HG02970 (cell line): ENCODE results near the gene CNOT1.
"Not testable (repeated sequence)": the region's sequence is repeated elsewhere in the genome, so short reads cannot be mapped to it uniquely, and the experiment has no call there.

Experiments used
- ATAC-seq: cut with Tn5 transposase; IDR thresholded peaks from one replicate; pipeline ENCODE4 v1.9.1; 2021; ENCODE audit warnings: mild to moderate bottlenecking, moderate library complexity, moderate number of reproducible peaks; ENCODE audit not compliant: unreplicated experiment, low FRiP score

Gene CNOT1

GRCh38 chr16:58629733-58630640 is at the start of gene CNOT1:
Gene CNOT1 (minus strand): TSS chr16:58629826. CDS start chr16:58599337, 30,489 bp downstream.
- ATAC-seq = peak; percentile 91

- ATAC-seq = no peak
Observed at GRCh38 chr16:58678716-58679115, 49.1 kb upstream of the CNOT1 start.

- no peak for ATAC-seq
Observed at GRCh38 chr16:58678269-58678668, 48.6 kb upstream of the CNOT1 start.

GRCh38 chr16:58670946-58671583 is 41.4 kb upstream of the CNOT1 start:
- ATAC-seq = no peak

- ATAC-seq = no peak
Observed at GRCh38 chr16:58670177-58670576, 40.6 kb upstream of the CNOT1 start.

GRCh38 chr16:58665200-58665599 is 35.6 kb upstream of the CNOT1 start:
- no peak for ATAC-seq

GRCh38 chr16:58661199-58661830 is 31.7 kb upstream of the CNOT1 start:
- no peak for ATAC-seq

GRCh38 chr16:58659911-58660310 is 30.3 kb upstream of the CNOT1 start:
- not testable (repeated sequence) for ATAC-seq

- ATAC-seq = no peak
Observed at GRCh38 chr16:58658796-58659211, 29.2 kb upstream of the CNOT1 start.

- no peak for ATAC-seq
Observed at GRCh38 chr16:58656899-58657298, 27.3 kb upstream of the CNOT1 start.

GRCh38 chr16:58655215-58655596 is 25.6 kb upstream of the CNOT1 start:
- ATAC-seq = no peak

- ATAC-seq = no peak
Observed at GRCh38 chr16:58654560-58655214, 25.1 kb upstream of the CNOT1 start.

GRCh38 chr16:58652741-58653140 is 23.1 kb upstream of the CNOT1 start:
- ATAC-seq = no peak

- ATAC-seq = no peak
Observed at GRCh38 chr16:58651965-58652348, 22.3 kb upstream of the CNOT1 start.

- no peak for ATAC-seq
Observed at GRCh38 chr16:58649707-58650106, 20.1 kb upstream of the CNOT1 start.

GRCh38 chr16:58647107-58647506 is 17.5 kb upstream of the CNOT1 start:
- no peak for ATAC-seq

- ATAC-seq = no peak
Observed at GRCh38 chr16:58644765-58645487, 15.3 kb upstream of the CNOT1 start.

GRCh38 chr16:58644108-58644507 is 14.5 kb upstream of the CNOT1 start:
- no peak for ATAC-seq

- no peak for ATAC-seq
Observed at GRCh38 chr16:58640949-58641348, 11.3 kb upstream of the CNOT1 start.

- ATAC-seq = no peak
Observed at GRCh38 chr16:58639836-58640235, 10.2 kb upstream of the CNOT1 start.
